Panc1 (cell line): ENCODE data around the gene MACROD1. TPM values are rescaled to one million over a fixed set of nuclear protein-coding genes. Genes with fewer than 3 reads are reported as not detected.

Source experiments
- ATAC-seq: fragments of 200-7000 bp; cut with Tn5 transposase; 2 replicates; pipeline ENCODE4 v1.9.1; 2020; ENCODE audit warnings: mild to moderate bottlenecking, moderate library complexity
- BruUV-seq: library from RNA; stranded (reverse); fragments of 400-500 nt; replicated peaks from 2 replicates; lab custom pipeline; 2021; lab: Mats Ljungman, UMichigan
- CTCF ChIA-PET: fragments of 300-600 bp; sonication (Branson Sonifier 250); formaldehyde crosslinking; loops from one replicate; lab custom pipeline; 2022; ENCODE audit warnings: antibody characterized with exemption; lab: Charles Lee
- POLR2A ChIA-PET: fragments of 300-600 bp; sonication (Branson Sonifier 250); formaldehyde crosslinking; loops from one replicate; lab custom pipeline; 2022; ENCODE audit warnings: antibody characterized with exemption; lab: Charles Lee
- DNase-seq: peaks from one replicate; pipeline ENCODE4 v3.0.0-alpha.2; 2010; ENCODE audit warnings: low read depth, low spot score
- H3K27ac ChIP-seq: 2 replicates; pipeline ENCODE4 v1.5.1; 2011; ENCODE audit warnings: mild to moderate bottlenecking, low read length, inconsistent platforms
- H3K27me3 ChIP-seq: fragments of 200-500 bp; sonication (Bioruptor generic); 2 replicates; pipeline ENCODE4 v1.6.0; 2014; ENCODE audit warnings: low read length, inconsistent platforms; ENCODE audit not compliant: control insufficient read depth, insufficient read depth
- H3K36me3 ChIP-seq: fragments of 200-500 bp; sonication (Bioruptor generic); 2 replicates; pipeline ENCODE4 v1.5.1; 2014; ENCODE audit warnings: inconsistent platforms, mild to moderate bottlenecking, low read length, moderate library complexity; ENCODE audit not compliant: control insufficient read depth, insufficient read depth
- H3K4me1 ChIP-seq: 2 replicates; pipeline ENCODE4 v1.5.1; 2011; ENCODE audit warnings: inconsistent platforms, mild to moderate bottlenecking, low read length, moderate library complexity; ENCODE audit not compliant: control insufficient read depth, insufficient read depth
- H3K4me3 ChIP-seq, 2 experiments: 2 replicates each; pipeline ENCODE4 v1.5.1; 2011 to 2012; ENCODE audit warnings: low read depth in 2 of 2, low read length in 2 of 2, mild to moderate bottlenecking in 2 of 2, inconsistent platforms in 1 of 2, moderate library complexity in 1 of 2
- H3K9me3 ChIP-seq: fragments of 200-500 bp; sonication (Bioruptor generic); 2 replicates; pipeline ENCODE4 v1.5.1; 2014; ENCODE audit warnings: low read depth, mild to moderate bottlenecking, inconsistent platforms, low read length, moderate library complexity; ENCODE audit not compliant: control insufficient read depth, insufficient read depth
- CTCF ChIP-seq: fragments of 450-650 bp; IDR thresholded peaks from 2 replicates; pipeline ENCODE4 v1.5.1; 2017; ENCODE audit warnings: mild to moderate bottlenecking
- POLR2AphosphoS5 ChIP-seq: IDR thresholded peaks from 2 replicates; pipeline ENCODE4 v1.6.1; 2012; ENCODE audit warnings: mild to moderate bottlenecking, low read depth, low read length, moderate library complexity
- REST ChIP-seq, 2 experiments: IDR thresholded peaks; 2 replicates each; pipeline ENCODE4 v1.6.1; 2011 to 2012; ENCODE audit warnings: low read depth in 2 of 2, control low read depth in 1 of 2, low read length in 1 of 2, mild to moderate bottlenecking in 1 of 2, moderate library complexity in 1 of 2; ENCODE audit not compliant: insufficient read depth in 1 of 2
- SIN3A ChIP-seq: IDR thresholded peaks from 2 replicates; pipeline ENCODE4 v1.6.1; 2012; ENCODE audit warnings: low read depth, mild to moderate bottlenecking, low read length, moderate library complexity, borderline replicate concordance; ENCODE audit not compliant: insufficient read depth
- TCF7L2 ChIP-seq: IDR thresholded peaks from 2 replicates; pipeline ENCODE4 v1.6.1; 2011; ENCODE audit warnings: mild to moderate bottlenecking, low read depth, low read length, inconsistent platforms
- in situ Hi-C: cut with HindIII; loops from 2 replicates; pipeline ENCODE4 v1.10.0; 2016; ENCODE audit warnings: low sequenced_read_pairs, low pct_unique_long_range_greater_than_20kb
- intact Hi-C: fragments of 100-400 bp; cut with micrococcal nuclease; formaldehyde crosslinking; loops from one replicate; pipeline ENCODE4 v1.10.0; 2022; ENCODE audit not compliant: unreplicated experiment
- total RNA-seq: library from RNA; stranded (reverse); gene quantifications from one replicate; pipeline ENCODE4 v1.2.1, GENCODE V29; 2021; ENCODE audit not compliant: unreplicated experiment

The MACROD1 gene
- total RNA-seq, 1 experiment from 2014 or later: 16.8 TPM

GRCh38 chr11:64011371-64011770, 154.5 kb downstream of the MACROD1 start:
- POLR2A ChIA-PET: interaction anchor here (0.5 kb wide), 1 partner anchor 11 kb away, joined by 7 read pairs; no protein-coding TSS in a partner anchor
- intact Hi-C loops: no loop called here

GRCh38 chr11:64010783-64011182, 155.1 kb downstream of the MACROD1 start:
- ATAC-seq (no peak), DNase-seq (no peak)
- ChIA-PET CTCF (no interaction called here), POLR2A (no interaction called here)
- in situ Hi-C loops (no loop called here), intact Hi-C loops (no loop called here)
- BruUV-seq: no TSS peak
- H3K9me3 ChIP-seq: no peaks in the 10 kb centered on the region
- no peak overlapping the region for H3K27ac ChIP-seq
- H3K27me3 ChIP-seq: no peaks in the 10 kb centered on the region
- no peak overlapping the region for H3K4me3 ChIP-seq
- H3K4me1 ChIP-seq: peaks cover 25% of the 10 kb centered on the region
- no peaks in the 10 kb centered on the region for H3K36me3 ChIP-seq
- TF ChIP-seq REST (IDR thresholded peaks at IDR 0.05; ENCODE audit: insufficient read depth in 1 of 2, low read depth in 2 of 2, low read length in 1 of 2): no peak
- no peak for TF ChIP-seq SIN3A
- no peak for TF ChIP-seq CTCF
- TF ChIP-seq POLR2AphosphoS5: no peak
- no peak for TF ChIP-seq TCF7L2

More at GRCh38 chr11:64011371-64011770, 154.5 kb downstream of the MACROD1 start:
- Histone ChIP-seq H3K9me3 (no peaks in the 10 kb centered on the region), H3K4me1 (peaks cover 20% of the 10 kb centered on the region), H3K27me3 (no peaks in the 10 kb centered on the region), H3K27ac (no peak overlapping the region), H3K4me3 (no peak overlapping the region), H3K36me3 (no peaks in the 10 kb centered on the region)
- no peak for TF ChIP-seq REST (IDR thresholded peaks at IDR 0.05; ENCODE audit: insufficient read depth in 1 of 2, low read depth in 2 of 2, low read length in 1 of 2)
- TF ChIP-seq CTCF: no peak
- TF ChIP-seq SIN3A: no peak
- TF ChIP-seq POLR2AphosphoS5: no peak
- TF ChIP-seq TCF7L2: no peak
- in situ Hi-C loops: no loop called here
- no TSS peak for BruUV-seq
- DNase-seq (no peak), ATAC-seq (no peak)
- CTCF ChIA-PET: no interaction called here
